NT2/D1 (cell line): ENCODE data around the gene RYR2.

ENCODE experiments used
- SUZ12 ChIP-seq: IDR thresholded peaks from 2 replicates; pipeline ENCODE4 v1.6.1; 2011; ENCODE audit not compliant: insufficient read length, insufficient read depth; ENCODE audit errors: extremely low read depth
- YY1 ChIP-seq: IDR thresholded peaks from 2 replicates; pipeline ENCODE4 v1.6.1; 2011; ENCODE audit not compliant: insufficient read length, insufficient read depth
- ZNF274 ChIP-seq: IDR thresholded peaks from 2 replicates; pipeline ENCODE4 v1.6.1; 2011; ENCODE audit warnings: mild to moderate bottlenecking, low read depth, low read length

GRCh38 chr1:237390823-237391222, 348.8 kb downstream of the RYR2 start:
- TF ChIP-seq YY1 (no peak), ZNF274 (no peak), SUZ12 (no peak)
